Lung (tissue), 12 donors: ENCODE measurements around the gene TAS2R38. TPM values are rescaled to one million over a fixed set of nuclear protein-coding genes. Genes with fewer than 3 reads are reported as not detected.

ENCODE experiments used
- ATAC-seq: fragments of 200-7000 bp; cut with Tn5 transposase; one replicate; pipeline ENCODE4 v1.9.1; 2020; ENCODE audit warnings: moderate number of reproducible peaks; ENCODE audit not compliant: insufficient read depth, low FRiP score
- DNase-seq, 3 donors: peaks; one replicate each; pipeline ENCODE4 v3.0.0-alpha.2; 2013 to 2017
- H3K27ac ChIP-seq, 2 donors: one replicate each; pipeline ENCODE4 v1.5.1; 2013; ENCODE audit warnings: mild to moderate bottlenecking in 2 of 2, moderate library complexity in 2 of 2, control low read depth in 1 of 2, inconsistent platforms in 1 of 2, low read depth in 1 of 2, low read length in 1 of 2
- H3K27me3 ChIP-seq, 3 donors: one replicate each; pipeline ENCODE4 v1.5.1; 2013; ENCODE audit warnings: low read length in 2 of 3; ENCODE audit not compliant: control insufficient read depth in 3 of 3, insufficient read depth in 3 of 3
- H3K36me3 ChIP-seq, 4 donors: one replicate each; pipeline ENCODE4 v1.5.1; 2013; ENCODE audit warnings: low read length in 4 of 4, mild to moderate bottlenecking in 1 of 4, moderate library complexity in 1 of 4; ENCODE audit not compliant: control insufficient read depth in 4 of 4, insufficient read depth in 4 of 4
- H3K4me1 ChIP-seq, 5 donors: one replicate each; pipeline ENCODE4 v1.5.1; 2013; ENCODE audit warnings: low read length in 5 of 5, mild to moderate bottlenecking in 2 of 5, moderate library complexity in 1 of 5; ENCODE audit not compliant: control insufficient read depth in 5 of 5, insufficient read depth in 5 of 5
- H3K4me3 ChIP-seq: one replicate; pipeline ENCODE4 v1.5.1; 2013; ENCODE audit warnings: mild to moderate bottlenecking, control low read depth, moderate library complexity
- H3K9ac ChIP-seq, 2 donors: one replicate each; pipeline ENCODE4 v1.5.1; 2013; ENCODE audit warnings: low read length in 2 of 2, control low read depth in 1 of 2; ENCODE audit not compliant: insufficient read depth in 1 of 2
- H3K9me3 ChIP-seq, 4 donors: one replicate each; pipeline ENCODE4 v1.5.1; 2013; ENCODE audit warnings: low read length in 3 of 4, mild to moderate bottlenecking in 1 of 4, moderate library complexity in 1 of 4; ENCODE audit not compliant: control insufficient read depth in 4 of 4, insufficient read depth in 3 of 4
- WGBS, 2 donors: extraction: QIAGEN DNeasy Blood & Tissue Kit; methylation state at CpG; one replicate each; pipeline ENCODE4 v1.1.7; 2013; 5-methylcytosine and 5-hydroxymethylcytosine counted together
- polyA plus RNA-seq, 2 donors: library from polyadenylated mRNA; stranded (reverse); fragments of 200-250 nt; gene quantifications; one replicate each; pipeline ENCODE4 v1.2.1, GENCODE V29; 2013
- total RNA-seq, 2 donors: library from RNA; depleted of rRNA in 1 of 2; stranded (reverse); fragments of >200 nt in 1 of 2; gene quantifications; one replicate each; pipeline ENCODE4 v1.2.1, GENCODE V29; 2014 to 2021
- TF ChIP-seq, protein P1 (sequence below): IDR thresholded peaks from 2 replicates; pipeline ENCODE4 v1.5.1; 2012; ENCODE audit warnings: mild to moderate bottlenecking; ENCODE audit errors: control extremely low read depth, extremely low read depth
- donor health status: control.
- donor health status: control.
- donor health status: Bipolar disorder and iron deficiency.
- donor health status: healthy.
- donor health status: DM: yes; HTN: yes; CAD: no.

The TAS2R38 gene
- total and polyA plus RNA-seq, 4 donors: not detected

DNA sequence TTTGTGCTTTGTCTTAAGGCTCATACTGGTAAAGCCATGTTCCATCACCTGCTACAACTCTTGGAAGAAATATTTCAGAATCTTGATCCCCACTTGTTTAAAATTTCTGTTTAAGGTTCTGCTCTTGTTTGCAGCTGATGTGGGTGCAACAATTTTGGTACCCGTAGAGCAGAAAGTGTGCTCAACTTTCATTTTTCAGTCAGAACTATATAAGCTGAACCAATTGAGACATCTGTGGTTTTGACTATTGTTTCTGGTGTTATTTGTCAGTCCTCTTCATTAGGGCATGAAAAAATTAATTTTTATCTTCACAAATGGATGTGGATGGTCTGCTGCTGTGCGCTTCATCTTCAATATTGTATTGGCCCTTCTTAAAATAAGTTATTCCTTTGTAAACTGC lies 33.0 kb upstream of the TAS2R38 start:
- no peaks in the 10 kb centered on the region for H3K36me3 ChIP-seq
- H3K27ac ChIP-seq: no peak overlapping the region
- H3K4me1 ChIP-seq: no peaks in the 10 kb centered on the region
- no peak for ATAC-seq
- TF ChIP-seq, protein P1, sequence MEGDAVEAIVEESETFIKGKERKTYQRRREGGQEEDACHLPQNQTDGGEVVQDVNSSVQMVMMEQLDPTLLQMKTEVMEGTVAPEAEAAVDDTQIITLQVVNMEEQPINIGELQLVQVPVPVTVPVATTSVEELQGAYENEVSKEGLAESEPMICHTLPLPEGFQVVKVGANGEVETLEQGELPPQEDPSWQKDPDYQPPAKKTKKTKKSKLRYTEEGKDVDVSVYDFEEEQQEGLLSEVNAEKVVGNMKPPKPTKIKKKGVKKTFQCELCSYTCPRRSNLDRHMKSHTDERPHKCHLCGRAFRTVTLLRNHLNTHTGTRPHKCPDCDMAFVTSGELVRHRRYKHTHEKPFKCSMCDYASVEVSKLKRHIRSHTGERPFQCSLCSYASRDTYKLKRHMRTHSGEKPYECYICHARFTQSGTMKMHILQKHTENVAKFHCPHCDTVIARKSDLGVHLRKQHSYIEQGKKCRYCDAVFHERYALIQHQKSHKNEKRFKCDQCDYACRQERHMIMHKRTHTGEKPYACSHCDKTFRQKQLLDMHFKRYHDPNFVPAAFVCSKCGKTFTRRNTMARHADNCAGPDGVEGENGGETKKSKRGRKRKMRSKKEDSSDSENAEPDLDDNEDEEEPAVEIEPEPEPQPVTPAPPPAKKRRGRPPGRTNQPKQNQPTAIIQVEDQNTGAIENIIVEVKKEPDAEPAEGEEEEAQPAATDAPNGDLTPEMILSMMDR: no peak
- no peaks in the 10 kb centered on the region for H3K27me3 ChIP-seq
- WGBS, 2 donors: 89 to 94% methylated on average over 2 of the region's 2 CpGs
- no peak for DNase-seq
- no peak overlapping the region for H3K9ac ChIP-seq
- H3K4me3 ChIP-seq: no peak overlapping the region
- H3K9me3 ChIP-seq: peaks cover 0 to under 1% (median 0%) of the 10 kb centered on the region in 4 donors

- TF ChIP-seq, protein P1: no peak
- H3K9ac ChIP-seq: no peak overlapping the region
- H3K4me3 ChIP-seq: no peak overlapping the region
- no peaks in the 10 kb centered on the region for H3K36me3 ChIP-seq
- DNase-seq: no peak
- no peaks in the 10 kb centered on the region for H3K4me1 ChIP-seq
- H3K27ac ChIP-seq: no peak overlapping the region
- WGBS, 2 donors: 96 to 100% methylated on average over 1 of the region's 1 CpG
- H3K9me3 ChIP-seq: peaks cover 0 to 2% (median 0%) of the 10 kb centered on the region in 4 donors
- no peaks in the 10 kb centered on the region for H3K27me3 ChIP-seq
- no peak for ATAC-seq
Observed at GRCh38 chr7:142002179-142002578, 28.6 kb upstream of the TAS2R38 start.

GRCh38 chr7:142001163-142001874 lies 27.7 kb upstream of the TAS2R38 start:
- DNase-seq (no peak), ATAC-seq (no peak)
- Histone ChIP-seq H3K27ac (no peak overlapping the region), H3K4me3 (no peak overlapping the region), H3K9me3 (peaks cover 0 to 2% (median 0%) of the 10 kb centered on the region in 4 donors), H3K36me3 (no peaks in the 10 kb centered on the region), H3K4me1 (no peaks in the 10 kb centered on the region), H3K9ac (no peak overlapping the region), H3K27me3 (no peaks in the 10 kb centered on the region)
- TF ChIP-seq, protein P1: no peak
- WGBS, 2 donors: 77 to 89% methylated on average over 4 of the region's 4 CpGs
